Small intestine (tissue), 7 donors: ENCODE data around the gene TFB2M. TPM values are rescaled to one million over a fixed set of nuclear protein-coding genes. Genes with fewer than 3 reads are reported as not detected.
"Not testable (repeated sequence)": the region's sequence is repeated elsewhere in the genome, so short reads cannot be mapped to it uniquely, and the experiment has no call there.

ENCODE experiments used
- DNase-seq, 2 donors: peaks; one replicate each; pipeline versions ENCODE4 v3.0.0 to v3.0.0-alpha.2; 2013
- FAIRE-seq: peaks from 2 replicates; lab custom pipeline; 2012; peaks lifted over from hg19 to GRCh38; lab: Jason Lieb, UNC
- H3K27ac ChIP-seq, 3 donors: one replicate each; pipeline ENCODE4 v1.5.1; 2013; ENCODE audit warnings: low read length in 2 of 3, mild to moderate bottlenecking in 2 of 3, control low read depth in 1 of 3, inconsistent platforms in 1 of 3, low read depth in 1 of 3, moderate library complexity in 1 of 3
- H3K27me3 ChIP-seq, 3 donors: one replicate each; pipeline ENCODE4 v1.6.1; 2013; ENCODE audit warnings: low read length in 3 of 3, inconsistent platforms in 1 of 3; ENCODE audit not compliant: control insufficient read depth in 3 of 3, insufficient read depth in 3 of 3
- H3K36me3 ChIP-seq, 3 donors: one replicate each; pipeline ENCODE4 v1.6.1; 2013; ENCODE audit warnings: low read length in 3 of 3, inconsistent platforms in 1 of 3, low read depth in 1 of 3, mild to moderate bottlenecking in 1 of 3, moderate library complexity in 1 of 3; ENCODE audit not compliant: control insufficient read depth in 3 of 3, insufficient read depth in 2 of 3
- H3K4me1 ChIP-seq, 3 donors: one replicate each; pipeline ENCODE4 v1.6.1; 2013; ENCODE audit warnings: low read length in 2 of 3, inconsistent platforms in 1 of 3, low read depth in 1 of 3, mild to moderate bottlenecking in 1 of 3, moderate library complexity in 1 of 3; ENCODE audit not compliant: control insufficient read depth in 3 of 3, insufficient read depth in 2 of 3
- H3K4me3 ChIP-seq, 3 donors: one replicate each; pipeline ENCODE4 v1.5.1; 2013; ENCODE audit warnings: low read length in 3 of 3, control low read depth in 1 of 3, inconsistent platforms in 1 of 3, low read depth in 1 of 3, mild to moderate bottlenecking in 1 of 3, moderate library complexity in 1 of 3
- H3K9me3 ChIP-seq, 2 donors: one replicate each; pipeline ENCODE4 v1.6.1; 2013; ENCODE audit warnings: low read depth in 1 of 2, low read length in 1 of 2; ENCODE audit not compliant: control insufficient read depth in 2 of 2, insufficient read depth in 1 of 2
- WGBS, 3 donors: extraction: QIAGEN DNeasy Blood & Tissue Kit; methylation state at CpG; one replicate each; pipeline ENCODE4 v1.1.7; 2013; 5-methylcytosine and 5-hydroxymethylcytosine counted together
- polyA plus RNA-seq, 4 donors: library from polyadenylated mRNA; stranded (reverse) in 3 of 4; unstranded in 1 of 4; fragments of 200-250 nt in 3 of 4; fragments of 120-200 nt in 1 of 4; gene quantifications; one replicate each; pipeline versions ENCODE4 v1.2.1 to v1.2.3, GENCODE V29; 2013
- donor health status: healthy with polysubstance abuse.
- donor health status: control.
- donor health status: control.
- donor health status: Bipolar disorder and iron deficiency.
- donor health status: healthy.

Gene TFB2M
- polyA plus RNA-seq, 4 donors, result 7.8 to 16.6 (median 10.4) TPM

- H3K9me3 ChIP-seq, H3K27ac ChIP-seq, H3K4me1 ChIP-seq, DNase-seq, H3K27me3 ChIP-seq, H3K4me3 ChIP-seq, FAIRE-seq: not testable (repeated sequence)
- WGBS, 3 donors, result 96 to 97% (median 96%) methylated on average over 9 of the region's 10 CpGs
- H3K36me3 ChIP-seq, result peaks cover 0 to 22% (median 8%) of the 10 kb centered on the region in 3 donors
Observed at GRCh38 chr1:246589919-246590318, 23.9 kb upstream of the TFB2M start.

GRCh38 chr1:246588159-246588721 is 22.2 kb upstream of the TFB2M start:
- DNase-seq (no peak), FAIRE-seq (no peak)
- peaks cover 0 to 14% (median 7%) of the 10 kb centered on the region in 3 donors for H3K36me3 ChIP-seq
- peak overlapping the region in 2 of 3 donors; percentile 17 to 49 for H3K27ac ChIP-seq
- H3K4me3 ChIP-seq, result no peak overlapping the region
- 71 to 81% (median 76%) methylated on average over 2 of the region's 2 CpGs for WGBS, 3 donors
- H3K4me1 ChIP-seq, result peaks cover 3 to 8% (median 4%) of the 10 kb centered on the region in 3 donors
- peaks cover 0 to 8% of the 10 kb centered on the region in 2 donors for H3K9me3 ChIP-seq
- H3K27me3 ChIP-seq, result no peaks in the 10 kb centered on the region

GRCh38 chr1:246587606-246588005 is 21.5 kb upstream of the TFB2M start:
- DNase-seq, result peak in 1 of 2 donors; percentile 51
- peaks cover 4 to 13% (median 9%) of the 10 kb centered on the region in 3 donors for H3K4me1 ChIP-seq
- H3K27me3 ChIP-seq, result no peaks in the 10 kb centered on the region
- peaks cover 0 to 14% (median 5%) of the 10 kb centered on the region in 3 donors for H3K36me3 ChIP-seq
- H3K4me3 ChIP-seq, result no peak overlapping the region
- no peak for FAIRE-seq
- peak overlapping the region in 1 of 3 donors; percentile 17 for H3K27ac ChIP-seq
- peaks cover 0 to 8% of the 10 kb centered on the region in 2 donors for H3K9me3 ChIP-seq
- WGBS, 3 donors, result 26 to 53% (median 34%) methylated on average over 3 of the region's 3 CpGs

- 84 to 86% (median 86%) methylated on average over 3 of the region's 3 CpGs for WGBS, 3 donors
- Histone ChIP-seq H3K9me3 (peaks cover 0 to 7% of the 10 kb centered on the region in 2 donors), H3K4me3 (no peak overlapping the region), H3K36me3 (peaks cover 0 to 11% (median 5%) of the 10 kb centered on the region in 3 donors), H3K27ac (peak overlapping the region in 1 of 3 donors; percentile 17), H3K4me1 (peaks cover 4 to 13% (median 12%) of the 10 kb centered on the region in 3 donors), H3K27me3 (no peaks in the 10 kb centered on the region)
- FAIRE-seq, result no peak
- no peak for DNase-seq
Observed at GRCh38 chr1:246587032-246587431, 21.0 kb upstream of the TFB2M start.

- 46 to 72% (median 65%) methylated on average over 6 of the region's 6 CpGs for WGBS, 3 donors
- Histone ChIP-seq H3K9me3 (no peaks in the 10 kb centered on the region), H3K27ac (peak overlapping the region; percentile 56 to 80 (median 76)), H3K4me3 (peak overlapping the region in 1 of 3 donors; percentile 50), H3K27me3 (no peaks in the 10 kb centered on the region), H3K36me3 (peaks cover 0 to 5% (median 0%) of the 10 kb centered on the region in 3 donors), H3K4me1 (peaks cover 3 to 20% (median 15%) of the 10 kb centered on the region in 3 donors)
- FAIRE-seq (peak; percentile 67), DNase-seq (peak; percentile 75 to 96)
Observed at GRCh38 chr1:246583448-246584185, 17.6 kb upstream of the TFB2M start.

- no peaks in the 10 kb centered on the region for H3K27me3 ChIP-seq
- H3K9me3 ChIP-seq, result no peaks in the 10 kb centered on the region
- WGBS, 3 donors, result 16 to 49% (median 29%) methylated on average over 2 of the region's 2 CpGs
- peaks cover 0 to 5% (median 0%) of the 10 kb centered on the region in 3 donors for H3K36me3 ChIP-seq
- DNase-seq (no peak), FAIRE-seq (no peak)
- H3K27ac ChIP-seq, result peak overlapping the region; percentile 56 to 91 (median 76)
- peaks cover 4 to 20% (median 17%) of the 10 kb centered on the region in 3 donors for H3K4me1 ChIP-seq
- peak overlapping the region in 1 of 3 donors; percentile 50 for H3K4me3 ChIP-seq
Observed at GRCh38 chr1:246583056-246583440, 17.0 kb upstream of the TFB2M start.

GRCh38 chr1:246582301-246583055 is 16.4 kb upstream of the TFB2M start:
- peak; percentile 82 to 91 for DNase-seq
- 19 to 57% (median 34%) methylated on average over 17 of the region's 17 CpGs for WGBS, 3 donors
- H3K9me3 ChIP-seq, result no peaks in the 10 kb centered on the region
- no peak for FAIRE-seq
- H3K4me3 ChIP-seq, result peak overlapping the region in 2 of 3 donors; percentile 11 to 50
- H3K27ac ChIP-seq, result peak overlapping the region; percentile 58 to 91 (median 76)
- H3K27me3 ChIP-seq, result no peaks in the 10 kb centered on the region
- H3K4me1 ChIP-seq, result peaks cover 4 to 20% (median 17%) of the 10 kb centered on the region in 3 donors
- peaks cover 0 to 5% (median 0%) of the 10 kb centered on the region in 3 donors for H3K36me3 ChIP-seq
